ENCODE measurements around the gene KIAA1958. TPM values are rescaled to one million over a fixed set of nuclear protein-coding genes. Genes with fewer than 3 reads are reported as not detected.

The KIAA1958 gene
- total and polyA plus RNA-seq, 10 of the 15 experiments (the other 5 are each of a cell fraction or from before 2014, with no cell fraction given): 0.53 to 8.7 (median 4.0) TPM

- Histone ChIP-seq H3K4me1 (ENCODE audit: control insufficient read depth, insufficient read depth, low read length) (no peaks in the 10 kb centered on the region), H4K20me1 (ENCODE audit: control insufficient read depth, insufficient read depth) (no peaks in the 10 kb centered on the region), H3K27me3 (replicated peaks in 1 of 2; ENCODE audit: control insufficient read depth in 2 of 2, insufficient read depth in 2 of 2, low read length in 1 of 2) (no peaks in the 10 kb centered on the region), H3K36me3 (ENCODE audit: control insufficient read depth in 2 of 2, insufficient read depth in 2 of 2, low read length in 1 of 2) (peaks cover 0 to 6% of the 10 kb centered on the region in 2 experiments; a peak in 2 of 4 replicates), H3K4me2 (ENCODE audit: control insufficient read depth, insufficient read depth) (no peak overlapping the region), H3K9me3 (replicated peaks; ENCODE audit: control insufficient read depth, insufficient read depth, low read length) (no peaks in the 10 kb centered on the region; the same call in 2 of the 3 replicates), H3K79me2 (ENCODE audit: control insufficient read depth, insufficient read depth, low read length) (no peaks in the 10 kb centered on the region), H3K4me3 (no peak overlapping the region), H3K9ac (ENCODE audit: control insufficient read depth, insufficient read depth, low read length) (no peak overlapping the region), H2AFZ (ENCODE audit: control insufficient read depth, low read depth, low read length) (no peak overlapping the region), H3K27ac (ENCODE audit: control insufficient read depth, insufficient read depth) (no peak overlapping the region)
- FAIRE-seq (no peak), DNase-seq (ENCODE audit: low read depth, low spot score) (no peak), ATAC-seq (no peak)
- POLR2A ChIA-PET: no interaction called here
- BruUV-seq (replicated peaks): no TSS peak
- CTCF ChIA-PET: interaction anchor here (0.6 to 1.0 kb wide), 3 partner anchors 28 to 1205 kb away, joined by 3 to 4 read pairs (median 4); no protein-coding TSS in a partner anchor
- SMC1A ChIA-PET (ENCODE audit: uncharacterized antibody, unreplicated experiment): interaction anchor here (0.6 to 1.3 kb wide), 3 partner anchors 8 to 335 kb away, joined by 3 read pairs; no protein-coding TSS in a partner anchor
- intact Hi-C loops (cut with micrococcal nuclease; ENCODE audit: unreplicated experiment) (no loop called here), in situ Hi-C loops (cut with MboI) (no loop called here)
- WGBS (ENCODE audit: insufficient coverage, insufficient replicate concordance, low lambda C conversion rate, missing lambda C conversion rate): 70% methylated on average over 3 of the region's 3 CpGs
- RAD21 ChIA-PET (ENCODE audit: unreplicated experiment): no interaction called here
- no peak for TF ChIP-seq POU2F2 (IDR thresholded peaks at IDR 0.05; ENCODE audit: borderline replicate concordance, low read depth, low read length)
- TF ChIP-seq EGR1 (IDR thresholded peaks at IDR 0.05; ENCODE audit: borderline replicate concordance in 1 of 2, low read depth in 2 of 2, low read length in 2 of 2): no peak
- TF ChIP-seq POLR2AphosphoS2 (IDR thresholded peaks at IDR 0.05; ENCODE audit: low read depth, low read length): no peak
- TF ChIP-seq CHD4 (IDR thresholded peaks at IDR 0.05): no peak
- no peak for TF ChIP-seq MYC (IDR thresholded peaks at IDR 0.05; ENCODE audit: insufficient read depth, insufficient read length, insufficient replicate concordance, low read length, severe bottlenecking)
- TF ChIP-seq FOS (IDR thresholded peaks at IDR 0.05; ENCODE audit: borderline replicate concordance, extremely low read depth, insufficient read length): no peak
- TF ChIP-seq NR2C2 (IDR thresholded peaks at IDR 0.05; ENCODE audit: borderline replicate concordance, control insufficient read depth, insufficient read length, low read depth): no peak
- TF ChIP-seq TCF7 (IDR thresholded peaks at IDR 0.05; ENCODE audit: borderline replicate concordance): no peak
- TF ChIP-seq PAX8 (IDR thresholded peaks at IDR 0.05): no peak
- no peak for TF ChIP-seq ELK1 (IDR thresholded peaks at IDR 0.05; ENCODE audit: low read depth, low read length)
- TF ChIP-seq ZBTB33 (IDR thresholded peaks at IDR 0.05): no peak
- TF ChIP-seq WRNIP1 (IDR thresholded peaks at IDR 0.05; ENCODE audit: borderline replicate concordance, low read depth, low read length): no peak
- no peak for TF ChIP-seq SRF (IDR thresholded peaks at IDR 0.05; ENCODE audit: low read depth in 2 of 2, low read length in 2 of 2)
- TF ChIP-seq MLLT1 (IDR thresholded peaks at IDR 0.05): no peak
- TF ChIP-seq ASH2L (IDR thresholded peaks at IDR 0.05; ENCODE audit: borderline replicate concordance, low read depth): no peak
- no peak for TF ChIP-seq IRF3 (IDR thresholded peaks at IDR 0.05)
- no peak for TF ChIP-seq ZNF24 (IDR thresholded peaks at IDR 0.05)
- no peak for TF ChIP-seq RAD51 (IDR thresholded peaks at IDR 0.05)
These were observed 13.6 kb upstream of the KIAA1958 start for GRCh38 chr9:112472996-112473395.

Measured in GM12878 (cell line).